Measurements from ENCODE around the gene BIRC6.

- TF ChIP-seq, protein P1, sequence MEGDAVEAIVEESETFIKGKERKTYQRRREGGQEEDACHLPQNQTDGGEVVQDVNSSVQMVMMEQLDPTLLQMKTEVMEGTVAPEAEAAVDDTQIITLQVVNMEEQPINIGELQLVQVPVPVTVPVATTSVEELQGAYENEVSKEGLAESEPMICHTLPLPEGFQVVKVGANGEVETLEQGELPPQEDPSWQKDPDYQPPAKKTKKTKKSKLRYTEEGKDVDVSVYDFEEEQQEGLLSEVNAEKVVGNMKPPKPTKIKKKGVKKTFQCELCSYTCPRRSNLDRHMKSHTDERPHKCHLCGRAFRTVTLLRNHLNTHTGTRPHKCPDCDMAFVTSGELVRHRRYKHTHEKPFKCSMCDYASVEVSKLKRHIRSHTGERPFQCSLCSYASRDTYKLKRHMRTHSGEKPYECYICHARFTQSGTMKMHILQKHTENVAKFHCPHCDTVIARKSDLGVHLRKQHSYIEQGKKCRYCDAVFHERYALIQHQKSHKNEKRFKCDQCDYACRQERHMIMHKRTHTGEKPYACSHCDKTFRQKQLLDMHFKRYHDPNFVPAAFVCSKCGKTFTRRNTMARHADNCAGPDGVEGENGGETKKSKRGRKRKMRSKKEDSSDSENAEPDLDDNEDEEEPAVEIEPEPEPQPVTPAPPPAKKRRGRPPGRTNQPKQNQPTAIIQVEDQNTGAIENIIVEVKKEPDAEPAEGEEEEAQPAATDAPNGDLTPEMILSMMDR (IDR thresholded peaks at IDR 0.05), result no peak
- TF ChIP-seq EZH2 (IDR thresholded peaks at IDR 0.05; ENCODE audit: borderline replicate concordance, insufficient read depth, low read depth, low read length, poor library complexity, severe bottlenecking), result no peak
Observed at GRCh38 chr2:32416519-32416918, 59.7 kb downstream of the BIRC6 start.
